HEK293T (cell line): ENCODE results near the gene EYS.

Experiments used
- ARNT ChIP-seq: fragments of 450-650 bp; IDR thresholded peaks from 2 replicates; pipeline ENCODE4 v1.6.1; 2017; ENCODE audit warnings: mild to moderate bottlenecking
- BHLHE40 ChIP-seq: fragments of 450-650 bp; IDR thresholded peaks from 2 replicates; pipeline ENCODE4 v1.6.1; 2016; ENCODE audit warnings: mild to moderate bottlenecking, moderate library complexity, borderline replicate concordance
- FOXA1 ChIP-seq: fragments of 450-650 bp; IDR thresholded peaks from 2 replicates; pipeline ENCODE4 v1.6.1; 2016; ENCODE audit warnings: mild to moderate bottlenecking
- FOXK2 ChIP-seq: fragments of 450-650 bp; IDR thresholded peaks from 2 replicates; pipeline ENCODE4 v1.6.1; 2016; ENCODE audit warnings: mild to moderate bottlenecking
- FOXM1 ChIP-seq: fragments of 450-650 bp; IDR thresholded peaks from 2 replicates; pipeline ENCODE4 v1.6.1; 2017; ENCODE audit warnings: mild to moderate bottlenecking, borderline replicate concordance
- HDGF ChIP-seq: fragments of 450-650 bp; IDR thresholded peaks from 2 replicates; pipeline ENCODE4 v1.6.1; 2017; ENCODE audit warnings: antibody characterized with exemption, borderline replicate concordance
- NFRKB ChIP-seq: fragments of 450-650 bp; IDR thresholded peaks from 2 replicates; pipeline ENCODE4 v1.6.1; 2016; ENCODE audit warnings: mild to moderate bottlenecking, moderate library complexity
- SP1 ChIP-seq: fragments of 450-650 bp; IDR thresholded peaks from 2 replicates; pipeline ENCODE4 v1.6.1; 2017
- SUZ12 ChIP-seq: fragments of 450-650 bp; IDR thresholded peaks from 2 replicates; pipeline ENCODE4 v1.6.1; 2016; ENCODE audit warnings: mild to moderate bottlenecking
- ZNF384 ChIP-seq: fragments of 450-650 bp; IDR thresholded peaks from 2 replicates; pipeline ENCODE4 v1.6.1; 2016
- TF ChIP-seq, protein P1 (sequence below): fragments of 450-650 bp; IDR thresholded peaks from 2 replicates; pipeline ENCODE4 v1.6.1; 2016

DNA sequence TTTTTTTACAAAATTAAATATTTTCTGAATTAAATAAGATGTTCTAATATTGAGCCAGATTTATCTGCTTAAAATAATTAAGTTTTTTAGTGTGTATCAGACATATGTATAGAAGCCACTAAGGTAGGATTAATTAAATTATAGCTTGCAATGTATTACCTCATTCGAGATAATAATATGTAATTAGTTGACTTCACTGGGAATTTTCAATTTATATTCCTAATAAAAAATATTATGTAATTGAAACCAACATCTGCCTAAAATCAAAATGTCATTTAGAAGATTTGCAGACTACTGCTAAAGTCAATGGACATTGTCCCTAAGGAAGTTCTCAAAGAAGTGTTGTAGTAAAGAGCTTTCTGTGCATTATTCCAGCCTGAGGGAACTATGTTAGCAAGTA, 254.7 kb downstream of the EYS start:
- no peak for TF ChIP-seq HDGF
- no peak for TF ChIP-seq FOXA1
- no peak for TF ChIP-seq FOXM1
- no peak for TF ChIP-seq FOXK2
- TF ChIP-seq SP1, result no peak
- no peak for TF ChIP-seq BHLHE40
- no peak for TF ChIP-seq NFRKB
- TF ChIP-seq SUZ12, result no peak
- no peak for TF ChIP-seq ZNF384
- TF ChIP-seq ARNT, result no peak
- TF ChIP-seq, protein P1, sequence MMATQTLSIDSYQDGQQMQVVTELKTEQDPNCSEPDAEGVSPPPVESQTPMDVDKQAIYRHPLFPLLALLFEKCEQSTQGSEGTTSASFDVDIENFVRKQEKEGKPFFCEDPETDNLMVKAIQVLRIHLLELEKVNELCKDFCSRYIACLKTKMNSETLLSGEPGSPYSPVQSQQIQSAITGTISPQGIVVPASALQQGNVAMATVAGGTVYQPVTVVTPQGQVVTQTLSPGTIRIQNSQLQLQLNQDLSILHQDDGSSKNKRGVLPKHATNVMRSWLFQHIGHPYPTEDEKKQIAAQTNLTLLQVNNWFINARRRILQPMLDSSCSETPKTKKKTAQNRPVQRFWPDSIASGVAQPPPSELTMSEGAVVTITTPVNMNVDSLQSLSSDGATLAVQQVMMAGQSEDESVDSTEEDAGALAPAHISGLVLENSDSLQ, result no peak
